ENCODE results near the gene AHR. TPM values are rescaled to one million over a fixed set of nuclear protein-coding genes. Genes with fewer than 3 reads are reported as not detected.

Gene AHR
- total RNA-seq, 2 donors from 2014 or later: 5.6 to 6.0 TPM

DNA sequence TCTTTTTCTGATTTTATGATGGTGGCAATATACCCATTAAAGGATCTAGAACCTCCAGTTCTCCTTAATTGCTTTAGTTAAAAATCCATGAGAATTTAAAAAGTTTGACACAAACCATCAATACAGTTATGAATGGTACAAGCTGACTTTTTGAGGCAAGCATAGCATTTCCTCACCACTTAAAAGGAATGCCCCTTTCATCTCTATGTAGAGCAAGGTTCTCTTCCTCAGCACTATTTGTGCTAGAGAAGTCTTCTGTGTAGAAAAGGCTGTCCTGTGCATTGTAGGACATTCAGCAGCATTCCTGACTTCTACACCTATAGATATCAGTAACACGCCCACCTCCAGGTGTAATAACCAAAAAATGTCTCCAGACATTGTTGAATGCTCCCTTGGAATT is 67.3 kb downstream of the AHR start:
- no peak for DNase-seq
- Histone ChIP-seq H3K27me3 (ENCODE audit: control insufficient read depth, insufficient read depth, low read length, poor library complexity, severe bottlenecking) (no peaks in the 10 kb centered on the region), H3K27ac (ENCODE audit: low read depth, low read length) (no peak overlapping the region), H3K36me3 (ENCODE audit: control insufficient read depth, insufficient read depth, low read length) (no peaks in the 10 kb centered on the region), H3K4me1 (ENCODE audit: control insufficient read depth, insufficient read depth, low read length) (no peaks in the 10 kb centered on the region), H3K9me3 (ENCODE audit: control insufficient read depth, low read length) (no peaks in the 10 kb centered on the region), H3K4me3 (ENCODE audit: low read length) (no peak overlapping the region), H3K9ac (ENCODE audit: extremely low read depth, low read length, poor library complexity, severe bottlenecking) (no peak overlapping the region)
- Mint-ChIP-seq H3K4me3 (no peak overlapping the region), H3K4me1 (no peaks in the 10 kb centered on the region), H3K27me3 (ENCODE audit: insufficient read depth) (no peaks in the 10 kb centered on the region), H3K36me3 (ENCODE audit: low read depth) (no peaks in the 10 kb centered on the region), H3K9me3 (peaks cover 5% of the 10 kb centered on the region), H3K27ac (no peak overlapping the region)
- WGBS, 2 experiments (ENCODE audit: insufficient coverage in 1 of 2, insufficient read length in 1 of 2): 88% methylated on average over 1 of the region's 1 CpG; no CpG with 5 or more reads in 1 of the 2 experiments
- TF ChIP-seq, protein P1, sequence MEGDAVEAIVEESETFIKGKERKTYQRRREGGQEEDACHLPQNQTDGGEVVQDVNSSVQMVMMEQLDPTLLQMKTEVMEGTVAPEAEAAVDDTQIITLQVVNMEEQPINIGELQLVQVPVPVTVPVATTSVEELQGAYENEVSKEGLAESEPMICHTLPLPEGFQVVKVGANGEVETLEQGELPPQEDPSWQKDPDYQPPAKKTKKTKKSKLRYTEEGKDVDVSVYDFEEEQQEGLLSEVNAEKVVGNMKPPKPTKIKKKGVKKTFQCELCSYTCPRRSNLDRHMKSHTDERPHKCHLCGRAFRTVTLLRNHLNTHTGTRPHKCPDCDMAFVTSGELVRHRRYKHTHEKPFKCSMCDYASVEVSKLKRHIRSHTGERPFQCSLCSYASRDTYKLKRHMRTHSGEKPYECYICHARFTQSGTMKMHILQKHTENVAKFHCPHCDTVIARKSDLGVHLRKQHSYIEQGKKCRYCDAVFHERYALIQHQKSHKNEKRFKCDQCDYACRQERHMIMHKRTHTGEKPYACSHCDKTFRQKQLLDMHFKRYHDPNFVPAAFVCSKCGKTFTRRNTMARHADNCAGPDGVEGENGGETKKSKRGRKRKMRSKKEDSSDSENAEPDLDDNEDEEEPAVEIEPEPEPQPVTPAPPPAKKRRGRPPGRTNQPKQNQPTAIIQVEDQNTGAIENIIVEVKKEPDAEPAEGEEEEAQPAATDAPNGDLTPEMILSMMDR (conservative IDR thresholded peaks at IDR 0.05): no peak

- Histone ChIP-seq H3K27me3 (ENCODE audit: control insufficient read depth, insufficient read depth, low read length, poor library complexity, severe bottlenecking) (no peaks in the 10 kb centered on the region), H3K36me3 (ENCODE audit: control insufficient read depth, insufficient read depth, low read length) (no peaks in the 10 kb centered on the region), H3K9me3 (ENCODE audit: control insufficient read depth, low read length) (no peaks in the 10 kb centered on the region), H3K4me1 (ENCODE audit: control insufficient read depth, insufficient read depth, low read length) (no peaks in the 10 kb centered on the region), H3K4me3 (ENCODE audit: low read length) (no peak overlapping the region), H3K27ac (ENCODE audit: low read depth, low read length) (no peak overlapping the region), H3K9ac (ENCODE audit: extremely low read depth, low read length, poor library complexity, severe bottlenecking) (no peak overlapping the region)
- Mint-ChIP-seq H3K4me1 (no peaks in the 10 kb centered on the region), H3K9me3 (no peaks in the 10 kb centered on the region), H3K27ac (no peak overlapping the region), H3K36me3 (ENCODE audit: low read depth) (no peaks in the 10 kb centered on the region), H3K4me3 (no peak overlapping the region), H3K27me3 (ENCODE audit: insufficient read depth) (no peaks in the 10 kb centered on the region)
- no peak for DNase-seq
- TF ChIP-seq, protein P1 (conservative IDR thresholded peaks at IDR 0.05): no peak
- 86% methylated on average over 1 of the region's 2 CpGs; no CpG with 5 or more reads in 1 of the 2 experiments for WGBS, 2 experiments (ENCODE audit: insufficient coverage in 1 of 2, insufficient read length in 1 of 2)
Measured at GRCh38 chr7:17367502-17367901, 69.0 kb downstream of the AHR start.

GRCh38 chr7:17368856-17369524 is 70.5 kb downstream of the AHR start:
- no peak for DNase-seq
- Histone ChIP-seq H3K27me3 (ENCODE audit: control insufficient read depth, insufficient read depth, low read length, poor library complexity, severe bottlenecking) (no peaks in the 10 kb centered on the region), H3K4me1 (ENCODE audit: control insufficient read depth, insufficient read depth, low read length) (no peaks in the 10 kb centered on the region), H3K27ac (ENCODE audit: low read depth, low read length) (no peak overlapping the region), H3K4me3 (ENCODE audit: low read length) (no peak overlapping the region), H3K9ac (ENCODE audit: extremely low read depth, low read length, poor library complexity, severe bottlenecking) (no peak overlapping the region), H3K36me3 (ENCODE audit: control insufficient read depth, insufficient read depth, low read length) (no peaks in the 10 kb centered on the region), H3K9me3 (ENCODE audit: control insufficient read depth, low read length) (no peaks in the 10 kb centered on the region)
- Mint-ChIP-seq H3K9me3 (no peaks in the 10 kb centered on the region), H3K4me3 (no peak overlapping the region), H3K27me3 (ENCODE audit: insufficient read depth) (no peaks in the 10 kb centered on the region), H3K27ac (no peak overlapping the region), H3K36me3 (ENCODE audit: low read depth) (no peaks in the 10 kb centered on the region), H3K4me1 (no peaks in the 10 kb centered on the region)
- TF ChIP-seq, protein P1 (conservative IDR thresholded peaks at IDR 0.05): no peak
- WGBS, 2 experiments (ENCODE audit: insufficient coverage in 1 of 2, insufficient read length in 1 of 2): 88 to 92% methylated on average over 1 to 3 of the region's 3 CpGs
